Astrocyte of the spinal cord (primary cell): ENCODE measurements around the gene HSPA4.
A peak's percentile ranks its signal among the peaks of the same experiment; 100 is the strongest.

ENCODE experiments used
- DNase-seq: peaks from one replicate; pipeline ENCODE4 v3.0.0; 2011; ENCODE audit warnings: low read depth, low spot score
- H3K4me3 ChIP-seq: 2 replicates; pipeline ENCODE4 v1.5.1; 2011; ENCODE audit warnings: low read depth, mild to moderate bottlenecking, low read length, moderate library complexity
- in situ Hi-C: cut with HindIII; loops from 2 replicates; pipeline ENCODE4 v1.10.0; 2017; ENCODE audit warnings: low sequenced_read_pairs
- TF ChIP-seq, protein P1 (sequence below): IDR thresholded peaks from 2 replicates; pipeline ENCODE4 v1.5.1; 2012; ENCODE audit warnings: low read depth, mild to moderate bottlenecking, low read length, inconsistent platforms

The HSPA4 gene

DNA sequence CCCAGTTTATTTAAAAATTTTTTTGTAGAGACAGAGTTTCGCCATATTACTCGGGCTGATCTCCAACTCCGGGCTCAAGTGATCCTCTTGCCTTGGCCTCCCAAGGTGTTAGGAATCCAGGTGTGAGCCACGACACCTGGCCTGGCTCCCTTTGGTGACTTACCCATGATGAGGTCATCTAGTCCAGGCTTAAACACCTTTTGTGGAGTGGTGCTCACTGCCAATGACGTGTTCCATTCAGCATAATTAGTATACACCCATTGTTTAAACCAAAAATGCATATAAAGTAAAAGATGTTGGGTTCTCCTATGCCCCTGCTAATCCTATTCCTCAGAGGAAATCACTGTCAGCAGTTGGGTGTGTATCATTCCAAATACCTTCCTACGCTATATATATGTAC is 91.0 kb downstream of the HSPA4 start:
- no peak overlapping the region for H3K4me3 ChIP-seq
- in situ Hi-C loops: no loop called here
- TF ChIP-seq, protein P1, sequence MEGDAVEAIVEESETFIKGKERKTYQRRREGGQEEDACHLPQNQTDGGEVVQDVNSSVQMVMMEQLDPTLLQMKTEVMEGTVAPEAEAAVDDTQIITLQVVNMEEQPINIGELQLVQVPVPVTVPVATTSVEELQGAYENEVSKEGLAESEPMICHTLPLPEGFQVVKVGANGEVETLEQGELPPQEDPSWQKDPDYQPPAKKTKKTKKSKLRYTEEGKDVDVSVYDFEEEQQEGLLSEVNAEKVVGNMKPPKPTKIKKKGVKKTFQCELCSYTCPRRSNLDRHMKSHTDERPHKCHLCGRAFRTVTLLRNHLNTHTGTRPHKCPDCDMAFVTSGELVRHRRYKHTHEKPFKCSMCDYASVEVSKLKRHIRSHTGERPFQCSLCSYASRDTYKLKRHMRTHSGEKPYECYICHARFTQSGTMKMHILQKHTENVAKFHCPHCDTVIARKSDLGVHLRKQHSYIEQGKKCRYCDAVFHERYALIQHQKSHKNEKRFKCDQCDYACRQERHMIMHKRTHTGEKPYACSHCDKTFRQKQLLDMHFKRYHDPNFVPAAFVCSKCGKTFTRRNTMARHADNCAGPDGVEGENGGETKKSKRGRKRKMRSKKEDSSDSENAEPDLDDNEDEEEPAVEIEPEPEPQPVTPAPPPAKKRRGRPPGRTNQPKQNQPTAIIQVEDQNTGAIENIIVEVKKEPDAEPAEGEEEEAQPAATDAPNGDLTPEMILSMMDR: no peak
- no peak for DNase-seq

DNA sequence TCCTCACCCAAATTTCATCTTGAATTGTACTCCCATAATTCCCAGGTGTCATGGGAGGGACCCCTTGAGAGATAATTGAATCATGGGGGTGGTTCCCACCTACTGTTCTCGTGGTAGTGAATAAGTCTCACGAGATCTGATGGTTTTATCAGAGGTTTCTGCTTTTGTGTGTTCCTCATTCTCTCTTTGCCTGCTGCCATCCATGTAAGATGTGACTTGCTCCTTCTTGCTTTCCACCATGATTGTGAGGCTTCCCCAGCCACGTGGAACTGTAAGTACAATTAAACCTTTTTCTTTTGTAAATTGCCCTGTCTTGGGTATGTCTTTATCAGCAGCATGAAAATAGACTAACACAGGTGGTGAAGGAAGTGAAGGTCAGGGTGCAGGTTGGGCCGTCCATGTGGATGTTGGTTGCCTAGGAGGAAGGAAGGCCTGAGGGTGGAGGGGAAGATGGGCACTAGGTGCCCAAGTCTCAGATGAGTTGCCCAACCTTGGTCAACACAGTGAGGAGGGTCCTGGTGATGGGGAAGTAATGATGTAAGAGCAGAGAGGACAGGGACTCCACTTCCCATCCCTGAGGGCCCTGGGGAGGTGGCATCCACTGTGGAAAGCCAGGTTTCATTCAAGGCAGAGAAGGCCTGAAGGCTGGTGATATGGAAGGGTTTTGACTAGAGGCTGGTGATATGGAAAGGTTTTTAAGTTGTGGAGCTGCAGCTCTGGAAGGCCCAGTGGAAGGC is 92.6 kb downstream of the HSPA4 start:
- in situ Hi-C loops: no loop called here
- TF ChIP-seq, protein P1: no peak
- DNase-seq: no peak
- no peak overlapping the region for H3K4me3 ChIP-seq

DNA sequence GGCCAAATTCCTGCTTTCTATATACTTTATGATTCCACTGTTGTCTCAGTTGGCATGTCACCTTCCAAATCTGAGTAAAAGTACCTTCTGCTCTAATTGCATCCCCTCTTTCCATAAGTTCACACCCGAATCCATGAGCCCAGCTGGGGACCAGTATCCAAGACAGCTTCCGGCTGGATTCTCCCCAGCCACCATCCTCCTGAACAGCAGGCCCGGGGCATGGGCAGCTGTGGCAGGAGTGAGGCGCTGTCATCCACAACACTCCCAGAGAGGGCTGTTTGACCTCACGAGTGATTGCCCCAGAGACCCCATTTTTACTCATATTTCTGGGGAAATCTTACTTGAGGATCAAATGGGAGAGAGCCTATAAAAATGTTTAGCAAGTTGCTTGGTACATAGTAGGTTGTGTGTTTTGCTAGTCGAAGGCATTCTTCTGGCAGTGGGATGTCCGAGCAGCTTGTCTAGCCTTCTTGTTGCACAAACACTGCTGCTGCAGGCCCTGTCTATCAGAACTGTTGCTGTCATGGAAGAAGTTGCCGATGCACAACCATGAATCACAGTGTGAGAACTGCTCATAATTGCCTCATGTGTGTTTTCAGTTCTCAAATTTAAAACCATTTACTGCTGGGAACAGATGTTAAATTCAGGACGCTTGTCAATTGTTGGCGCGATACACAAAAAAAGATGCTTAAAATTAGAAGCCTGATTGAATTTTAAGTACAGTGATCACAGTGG is 93.8 kb downstream of the HSPA4 start:
- in situ Hi-C loops: no loop called here
- no peak for DNase-seq
- no peak overlapping the region for H3K4me3 ChIP-seq
- TF ChIP-seq, protein P1: no peak

DNA sequence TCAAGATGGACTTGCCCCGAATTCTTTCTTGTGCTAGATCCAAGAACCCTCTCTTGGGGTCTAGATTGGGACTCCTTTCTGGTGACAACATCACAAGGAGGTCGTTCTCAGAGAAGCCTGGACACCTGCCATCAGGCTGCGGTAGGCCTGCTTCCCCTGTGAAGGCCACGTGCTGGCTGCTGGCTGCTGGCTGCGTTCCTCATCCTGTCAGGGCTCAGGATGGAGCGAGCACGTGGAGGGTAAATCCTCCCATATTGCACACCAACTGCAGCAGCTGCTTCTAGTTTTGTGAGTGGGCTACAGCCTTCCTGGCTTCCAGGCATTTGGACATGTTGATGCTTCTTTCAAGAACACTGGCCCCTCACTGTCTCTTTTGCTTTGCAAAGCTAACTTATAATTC is 95.6 kb downstream of the HSPA4 start:
- in situ Hi-C loops: no loop called here
- H3K4me3 ChIP-seq: no peak overlapping the region
- TF ChIP-seq, protein P1: no peak
- peak; percentile 16 for DNase-seq

DNA sequence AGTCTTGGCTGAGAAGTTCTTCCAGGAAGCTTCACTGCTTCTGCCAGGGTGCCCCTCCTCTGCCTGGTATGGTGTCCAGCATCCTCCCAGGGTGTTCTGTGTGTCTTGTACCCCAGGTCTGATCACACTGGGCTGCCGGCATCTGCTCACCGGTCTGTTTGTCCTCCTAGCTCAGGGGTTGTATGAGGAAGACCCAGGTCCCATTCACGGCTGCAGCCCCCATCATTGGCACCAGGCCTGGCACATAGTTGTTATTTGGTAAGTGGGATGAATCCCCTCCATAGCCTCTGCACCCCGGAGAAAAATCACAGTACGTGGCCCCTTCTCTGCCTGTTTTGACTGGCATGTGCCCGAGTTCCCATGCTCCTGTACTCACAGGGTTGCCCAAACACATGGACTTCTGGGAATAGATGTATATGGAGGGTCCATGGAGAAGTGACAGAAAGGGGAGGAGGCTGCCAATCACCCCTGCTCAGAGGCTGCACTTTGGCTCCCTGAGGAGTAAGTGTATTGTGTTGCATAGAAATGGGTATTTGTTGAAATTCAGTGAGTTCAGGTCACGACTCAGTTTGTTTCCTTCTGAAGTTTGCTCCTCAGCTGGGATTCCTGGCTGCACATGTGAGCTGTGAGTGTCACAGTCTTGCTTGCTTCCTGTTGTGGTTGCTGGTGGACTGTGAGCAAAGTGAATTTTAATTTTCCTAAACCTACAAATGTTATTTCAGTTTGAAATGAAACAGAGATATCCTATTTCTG is 96.2 kb downstream of the HSPA4 start:
- no peak overlapping the region for H3K4me3 ChIP-seq
- in situ Hi-C loops: no loop called here
- TF ChIP-seq, protein P1: no peak
- peak; percentile 23 for DNase-seq

DNA sequence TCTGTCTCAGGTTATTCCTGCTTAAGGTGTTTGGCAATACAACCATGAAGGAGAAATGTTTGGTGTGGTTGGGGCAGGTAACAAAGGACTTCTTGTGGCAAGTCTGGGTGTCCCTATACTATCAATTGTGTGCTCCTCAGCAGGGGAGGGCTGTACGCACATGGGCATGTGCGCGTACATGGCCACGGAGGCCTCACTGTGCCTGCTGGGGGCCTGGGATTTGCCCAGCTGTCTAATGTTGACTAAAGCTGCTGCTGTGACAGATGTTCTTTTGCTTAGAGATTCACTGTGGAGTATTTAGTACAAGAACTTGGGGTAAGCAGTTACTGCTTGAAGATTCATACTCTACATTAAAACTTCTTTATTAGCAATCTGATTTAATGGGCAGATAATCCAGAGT is 97.5 kb downstream of the HSPA4 start:
- DNase-seq: no peak
- in situ Hi-C loops: no loop called here
- TF ChIP-seq, protein P1: no peak
- no peak overlapping the region for H3K4me3 ChIP-seq
